NOMO-1 (cell line): ENCODE results near the gene ZNF256.

Experiments
- DNase-seq, 2 experiments: peaks; one replicate each; lab custom pipeline; 2025; ENCODE audit not compliant: unreplicated experiment in 2 of 2; lab: John Stamatoyannopoulos, UW

Gene ZNF256

GRCh38 chr19:57900311-57900710, 47.2 kb downstream of the ZNF256 start:
- DNase-seq = no peak
